Frontal cortex (tissue), 4 donors: Measurements from ENCODE around the gene NFIA. TPM values are rescaled to one million over a fixed set of nuclear protein-coding genes. Genes with fewer than 3 reads are reported as not detected.

Experiments used
- DNase-seq, 2 donors: peaks; one replicate each; pipeline ENCODE4 v3.0.0; 2012; ENCODE audit warnings: low spot score in 2 of 2
- FAIRE-seq: peaks from 2 replicates; lab custom pipeline; 2012; peaks lifted over from hg19 to GRCh38; lab: Jason Lieb, UNC
- total RNA-seq: library from RNA; depleted of rRNA; stranded (reverse); fragments of >200 nt; gene quantifications from one replicate; pipeline ENCODE4 v1.2.3, GENCODE V29; 2014
- donor health status: control.
- donor health status: control.
- donor health status: control.

The NFIA gene
- total RNA-seq, 1 donor from 2014 or later = 35.5 TPM

GRCh38 chr1:61170328-61171238 lies 88.2 kb downstream of the NFIA start:
- DNase-seq = no peak
- no peak for FAIRE-seq

- FAIRE-seq (no peak), DNase-seq (no peak)
These were observed 89.0 kb downstream of the NFIA start for GRCh38 chr1:61171346-61171745.

GRCh38 chr1:61171974-61172373 lies 89.6 kb downstream of the NFIA start:
- DNase-seq (no peak), FAIRE-seq (no peak)

- DNase-seq (no peak), FAIRE-seq (no peak)
These were observed 90.8 kb downstream of the NFIA start for GRCh38 chr1:61173118-61173517.

GRCh38 chr1:61174060-61174795 lies 91.9 kb downstream of the NFIA start:
- DNase-seq = no peak
- FAIRE-seq = no peak

- FAIRE-seq (no peak), DNase-seq (no peak)
These were observed 93.6 kb downstream of the NFIA start for GRCh38 chr1:61175976-61176375.

GRCh38 chr1:61181067-61182038 lies 99.0 kb downstream of the NFIA start:
- DNase-seq (no peak), FAIRE-seq (peak; percentile 17)

GRCh38 chr1:61182049-61182448 lies 99.7 kb downstream of the NFIA start:
- FAIRE-seq (no peak), DNase-seq (no peak)

- peak; percentile 33 for FAIRE-seq
- DNase-seq = no peak
These were observed 100.1 kb downstream of the NFIA start for GRCh38 chr1:61182480-61182879.

- DNase-seq (no peak), FAIRE-seq (no peak)
These were observed 101.2 kb downstream of the NFIA start for GRCh38 chr1:61183471-61184039.

- DNase-seq = peak in 1 of 2 donors; percentile 43
- no peak for FAIRE-seq
These were observed 101.8 kb downstream of the NFIA start for GRCh38 chr1:61184040-61184713.

- no peak for FAIRE-seq
- DNase-seq = no peak
These were observed 102.3 kb downstream of the NFIA start for GRCh38 chr1:61184714-61185106.

GRCh38 chr1:61186753-61187152 lies 104.4 kb downstream of the NFIA start:
- DNase-seq (no peak), FAIRE-seq (no peak)

GRCh38 chr1:61187352-61188086 lies 105.2 kb downstream of the NFIA start:
- DNase-seq (no peak), FAIRE-seq (no peak)

GRCh38 chr1:61190153-61190552 lies 107.8 kb downstream of the NFIA start:
- DNase-seq = no peak
- no peak for FAIRE-seq

GRCh38 chr1:61190618-61191432 lies 108.5 kb downstream of the NFIA start:
- DNase-seq (no peak), FAIRE-seq (no peak)

- FAIRE-seq (no peak), DNase-seq (no peak)
These were observed 109.0 kb downstream of the NFIA start for GRCh38 chr1:61191433-61191720.
